VCaP (cell line): ENCODE measurements around the gene CHCHD4.
"Not testable (repeated sequence)": the region's sequence is repeated elsewhere in the genome, so short reads cannot be mapped to it uniquely, and the experiment has no call there.

Experiments
- H3K27ac ChIP-seq: fragments of 450-650 bp; 2 replicates; pipeline ENCODE4 v1.5.1; 2017
- CTCF ChIP-seq: fragments of 450-650 bp; conservative IDR thresholded peaks from 2 replicates; pipeline ENCODE4 v1.5.1; 2017; ENCODE audit warnings: mild to moderate bottlenecking, moderate library complexity

Gene CHCHD4

GRCh38 chr3:14093831-14094230 is 30.8 kb downstream of the CHCHD4 start:
- H3K27ac ChIP-seq: no peak overlapping the region
- no peak for TF ChIP-seq CTCF

GRCh38 chr3:14092464-14092863 is 32.2 kb downstream of the CHCHD4 start:
- H3K27ac ChIP-seq: no peak overlapping the region
- TF ChIP-seq CTCF: no peak

- H3K27ac ChIP-seq: not testable (repeated sequence)
Observed at GRCh38 chr3:14091959-14092358, 32.7 kb downstream of the CHCHD4 start.

GRCh38 chr3:14087461-14087860 is 37.2 kb downstream of the CHCHD4 start:
- H3K27ac ChIP-seq: not testable (repeated sequence)

- H3K27ac ChIP-seq: no peak overlapping the region
- no peak for TF ChIP-seq CTCF
Observed at GRCh38 chr3:14082108-14082657, 42.5 kb downstream of the CHCHD4 start.

GRCh38 chr3:14077310-14077709 is 47.4 kb downstream of the CHCHD4 start:
- no peak for TF ChIP-seq CTCF
- H3K27ac ChIP-seq: no peak overlapping the region

- H3K27ac ChIP-seq: not testable (repeated sequence)
Observed at GRCh38 chr3:14075233-14075632, 49.4 kb downstream of the CHCHD4 start.

GRCh38 chr3:14064910-14065309 is 59.8 kb downstream of the CHCHD4 start:
- H3K27ac ChIP-seq: no peak overlapping the region
- no peak for TF ChIP-seq CTCF

- no peak for TF ChIP-seq CTCF
- no peak overlapping the region for H3K27ac ChIP-seq
Observed at GRCh38 chr3:14063152-14063551, 61.5 kb downstream of the CHCHD4 start.
